HG03097 (cell line): Measurements from ENCODE around the gene PCDHB3.
"Not testable (repeated sequence)": the region's sequence is repeated elsewhere in the genome, so short reads cannot be mapped to it uniquely, and the experiment has no call there.

ENCODE experiments used
- ATAC-seq: cut with Tn5 transposase; IDR thresholded peaks from one replicate; pipeline ENCODE4 v1.9.1; 2021; ENCODE audit not compliant: unreplicated experiment, low FRiP score

PCDHB3 gene

GRCh38 chr5:141100243-141100805, at the start of gene PCDHB3:
PCDHB3 (plus strand) TSS chr5:141100473; CDS start chr5:141100650, 177 bp downstream.
- no peak for ATAC-seq

- ATAC-seq, result no peak
These were observed 49.4 kb upstream of the PCDHB3 start, which contains the start of gene PCDHB1 for GRCh38 chr5:141050622-141051520. PCDHB1 (plus strand) TSS chr5:141051374; CDS start chr5:141051471, 97 bp downstream.

GRCh38 chr5:141051521-141051866, 48.8 kb upstream of the PCDHB3 start:
- no peak for ATAC-seq

GRCh38 chr5:141077826-141078225, 22.4 kb upstream of the PCDHB3 start:
- ATAC-seq, result no peak

- no peak for ATAC-seq
These were observed 18.0 kb upstream of the PCDHB3 start for GRCh38 chr5:141082228-141082627.

- no peak for ATAC-seq
These were observed 15.7 kb upstream of the PCDHB3 start for GRCh38 chr5:141084487-141084989.

GRCh38 chr5:141094481-141095262, 5.6 kb upstream of the PCDHB3 start, which contains the start of gene PCDHB2:
PCDHB2 (plus strand) TSS chr5:141094615; CDS start chr5:141094791, 176 bp downstream.
- ATAC-seq, result no peak

GRCh38 chr5:141095263-141095641, 5.0 kb upstream of the PCDHB3 start:
- ATAC-seq, result no peak

GRCh38 chr5:141096181-141096580, 4.1 kb upstream of the PCDHB3 start:
- ATAC-seq, result not testable (repeated sequence)

GRCh38 chr5:141096586-141096985, 3.7 kb upstream of the PCDHB3 start:
- not testable (repeated sequence) for ATAC-seq

GRCh38 chr5:141101059-141101458, 786 bp downstream of the PCDHB3 start:
- no peak for ATAC-seq

- ATAC-seq, result not testable (repeated sequence)
These were observed 1.8 kb downstream of the PCDHB3 start for GRCh38 chr5:141102070-141102469.

- ATAC-seq, result not testable (repeated sequence)
These were observed 2.2 kb downstream of the PCDHB3 start for GRCh38 chr5:141102471-141102870.

GRCh38 chr5:141105350-141105749, 5.1 kb downstream of the PCDHB3 start:
- ATAC-seq, result no peak

GRCh38 chr5:141119250-141119649, 19.0 kb downstream of the PCDHB3 start:
- no peak for ATAC-seq

GRCh38 chr5:141121563-141121962, 21.3 kb downstream of the PCDHB3 start, which contains the start of gene PCDHB4:
PCDHB4 (plus strand) TSS chr5:141121818; CDS start chr5:141121999, 181 bp downstream.
- ATAC-seq, result no peak

- no peak for ATAC-seq
These were observed 21.7 kb downstream of the PCDHB3 start for GRCh38 chr5:141121985-141122384.

GRCh38 chr5:141123396-141124135, 23.3 kb downstream of the PCDHB3 start:
- ATAC-seq, result not testable (repeated sequence)

- ATAC-seq, result no peak
These were observed 27.0 kb downstream of the PCDHB3 start for GRCh38 chr5:141127305-141127704.
